GM23338 (cell line): Measurements from ENCODE around the gene IFNG.

Experiments used
- CREB1 ChIP-seq: fragments of 250-450 bp; sonication (Bioruptor Pico); IDR thresholded peaks from 2 replicates; pipeline ENCODE4 v1.5.0; 2020; ENCODE audit warnings: low read depth, mild to moderate bottlenecking, moderate library complexity
- CTCF ChIP-seq, 2 experiments: fragments of 200-600 bp in 1 of 2; sonication (generic) in 1 of 2; conservative IDR thresholded peaks; 2 replicates each; pipeline versions ENCODE4 v1.5.1 to v1.6.1; 2016 to 2017; ENCODE audit warnings: antibody characterized with exemption in 2 of 2, low read depth in 2 of 2, mild to moderate bottlenecking in 2 of 2, moderate library complexity in 1 of 2
- EZH2 ChIP-seq: fragments of 200-600 bp; sonication (generic); IDR thresholded peaks from one replicate; pipeline ENCODE4 v1.8.0; 2017; ENCODE audit warnings: antibody characterized with exemption, mild to moderate bottlenecking, low read depth; ENCODE audit not compliant: unreplicated experiment
- EZH2phosphoT487 ChIP-seq: fragments of 200-600 bp; sonication (generic); IDR thresholded peaks from one replicate; pipeline ENCODE4 v1.8.1; 2018; ENCODE audit warnings: antibody characterized with exemption; ENCODE audit not compliant: unreplicated experiment
- JUNB ChIP-seq: IDR thresholded peaks from one replicate; pipeline ENCODE4 v1.6.1; 2016; ENCODE audit warnings: antibody characterized with exemption; ENCODE audit not compliant: unreplicated experiment
- NANOG ChIP-seq: IDR thresholded peaks from 2 replicates; pipeline ENCODE4 v1.6.1; 2016; ENCODE audit warnings: antibody characterized with exemption, borderline replicate concordance
- POLR2AphosphoS5 ChIP-seq: IDR thresholded peaks from 2 replicates; pipeline ENCODE4 v1.6.1; 2016; ENCODE audit warnings: antibody characterized with exemption, low read depth
- ZNF114 ChIP-seq: fragments of 250-450 bp; sonication (Bioruptor Pico); IDR thresholded peaks from 2 replicates; pipeline ENCODE4 v1.5.0; 2020; ENCODE audit warnings: mild to moderate bottlenecking, moderate library complexity
- ZNF331 ChIP-seq: fragments of 250-450 bp; sonication (Bioruptor Pico); IDR thresholded peaks from 2 replicates; pipeline ENCODE4 v1.5.0; 2020; ENCODE audit warnings: low read depth, mild to moderate bottlenecking, moderate library complexity

GRCh38 chr12:68106160-68106559 is 53.4 kb downstream of the IFNG start:
- TF ChIP-seq CTCF (conservative IDR thresholded peaks at IDR 0.05; ENCODE audit: low read depth in 2 of 2) (no peak), EZH2phosphoT487 (no peak), POLR2AphosphoS5 (no peak), CREB1 (no peak), EZH2 (no peak), JUNB (no peak), NANOG (no peak), ZNF331 (CRISPR knock-in tag) (no peak), ZNF114 (CRISPR knock-in tag) (no peak)
